Left renal pelvis (tissue), 4 donors: Measurements from ENCODE around the gene GNAS. TPM values are rescaled to one million over a fixed set of nuclear protein-coding genes. Genes with fewer than 3 reads are reported as not detected.
"Not testable (repeated sequence)": the region's sequence is repeated elsewhere in the genome, so short reads cannot be mapped to it uniquely, and the experiment has no call there.

Source experiments
- DNase-seq, 4 donors: peaks; one replicate each; pipeline ENCODE4 v3.0.0-alpha.2; 2013; ENCODE audit warnings: low read depth in 4 of 4, low spot score in 3 of 4
- polyA plus RNA-seq, 4 donors: library from polyadenylated mRNA; unstranded; fragments of 120-200 nt; gene quantifications; one replicate each; pipeline ENCODE4 v1.2.1, GENCODE V29; 2013; ENCODE audit not compliant: insufficient read length in 4 of 4

GNAS gene
- polyA plus RNA-seq, 4 donors = 1,915 to 2,381 (median 2,089) TPM

DNA sequence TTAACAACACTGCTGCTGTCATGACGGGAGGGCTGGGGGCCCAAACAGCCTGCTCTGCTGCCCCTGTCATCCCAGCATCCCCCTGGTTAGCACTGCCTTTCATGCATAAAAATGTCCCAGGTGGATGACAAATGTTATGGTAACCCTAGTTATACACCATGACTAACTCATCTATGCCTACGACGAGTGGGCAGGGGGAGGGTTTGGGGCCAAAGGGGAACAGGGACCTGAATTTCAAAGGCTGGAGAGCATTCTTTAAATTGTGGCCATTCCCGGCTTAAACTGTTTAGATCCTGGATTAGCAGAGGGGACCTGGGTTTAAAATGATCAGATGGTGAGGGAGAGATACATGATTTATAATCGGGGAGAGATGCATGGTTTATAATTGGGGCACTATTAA, 26.2 kb upstream of the GNAS start:
- no peak for DNase-seq

DNA sequence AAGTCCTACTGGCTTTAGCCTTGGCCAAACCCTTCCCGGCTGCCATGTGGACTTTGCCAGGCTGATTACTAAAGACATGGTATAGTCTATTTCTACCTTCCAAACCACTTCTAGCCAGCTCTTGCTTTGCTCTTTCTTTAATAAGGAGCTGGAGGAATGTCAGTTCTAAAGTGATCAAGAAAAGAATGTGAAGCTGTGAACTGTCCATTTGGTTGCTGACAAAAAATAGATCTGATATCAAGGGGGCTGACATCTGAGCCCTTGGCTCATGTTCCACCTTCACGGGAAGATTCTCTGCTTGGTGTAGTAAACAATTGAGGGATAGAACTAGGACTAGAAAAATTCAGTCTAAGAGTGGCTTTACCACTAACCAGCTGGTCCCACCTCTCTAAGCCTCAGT, 24.4 kb upstream of the GNAS start:
- DNase-seq = no peak

DNA sequence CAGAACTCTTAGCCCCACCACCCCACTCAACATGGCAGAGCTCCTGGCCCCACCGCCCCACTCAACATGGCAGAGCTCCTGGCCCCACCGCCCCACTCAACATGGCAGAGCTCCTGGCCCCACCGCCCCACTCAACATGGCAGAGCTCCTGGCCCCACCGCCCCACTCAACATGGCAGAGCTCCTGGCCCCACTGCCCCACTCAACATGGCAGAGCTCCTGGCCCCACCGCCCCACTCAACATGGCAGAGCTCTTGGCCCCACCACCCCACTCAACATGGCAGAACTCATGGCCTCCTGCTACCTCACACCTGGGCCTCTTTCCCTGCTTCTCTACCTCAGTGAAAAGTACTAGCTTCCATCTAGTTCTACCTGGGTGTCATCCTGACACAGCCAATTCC, 23.7 kb upstream of the GNAS start:
- DNase-seq = not testable (repeated sequence)

DNA sequence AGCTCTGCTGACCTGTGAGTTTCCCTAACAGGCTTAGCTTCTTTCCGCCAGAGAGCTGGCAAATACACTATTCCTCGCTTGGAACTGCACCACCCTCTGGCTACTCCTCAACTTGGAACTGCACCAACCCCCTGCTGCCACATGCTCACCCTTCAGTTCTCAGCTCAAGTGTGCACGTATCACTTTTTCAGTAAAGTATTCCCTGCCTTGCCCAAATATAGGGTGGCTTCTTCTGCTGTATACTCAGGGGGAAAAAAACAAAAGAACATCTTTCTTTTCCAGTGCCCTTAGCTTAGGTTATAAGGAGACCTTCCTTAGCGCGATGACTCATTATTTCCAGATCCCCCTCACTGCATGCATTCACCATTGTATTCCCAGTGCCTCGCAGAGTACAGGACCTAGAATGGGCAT, 23.0 kb upstream of the GNAS start:
- no peak for DNase-seq

DNA sequence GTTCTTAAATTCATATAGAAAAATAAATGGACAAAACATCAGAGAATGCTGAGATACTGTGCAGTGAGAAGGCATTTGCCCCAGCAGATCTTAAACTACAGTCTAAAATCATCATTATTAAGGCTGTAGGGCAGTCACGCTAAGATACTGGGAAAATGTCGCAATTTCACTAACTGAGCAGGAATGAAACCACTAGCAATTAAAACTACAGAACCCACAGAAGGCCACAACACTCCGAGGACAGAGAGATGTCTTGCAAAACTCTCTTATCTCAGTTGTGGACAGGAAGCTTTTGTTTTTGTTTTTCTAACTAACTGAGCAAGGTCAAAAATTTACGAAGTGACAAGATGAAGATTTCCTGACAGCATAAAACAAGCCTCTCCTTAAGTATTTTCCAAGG, 20.1 kb upstream of the GNAS start:
- no peak for DNase-seq

DNA sequence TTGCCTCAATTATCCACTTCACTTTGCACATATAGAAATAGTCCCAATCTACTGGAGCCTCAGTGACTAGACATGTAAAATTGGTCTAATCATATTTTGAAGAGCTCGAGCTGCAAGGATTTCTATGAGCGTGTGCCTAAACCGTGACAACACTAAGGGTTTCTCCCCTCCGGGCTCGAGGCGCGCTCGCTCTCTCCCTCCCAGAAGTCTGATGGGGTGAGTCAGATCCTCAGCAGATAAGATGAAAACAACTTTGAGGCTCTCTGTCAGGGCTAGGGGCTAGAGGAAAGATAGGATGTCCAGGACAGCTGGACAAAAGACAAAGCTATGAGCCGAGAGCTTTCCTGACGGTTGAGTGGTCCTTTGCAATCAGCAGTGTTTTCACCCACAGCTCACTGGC, 18.6 kb upstream of the GNAS start:
- no peak for DNase-seq

DNA sequence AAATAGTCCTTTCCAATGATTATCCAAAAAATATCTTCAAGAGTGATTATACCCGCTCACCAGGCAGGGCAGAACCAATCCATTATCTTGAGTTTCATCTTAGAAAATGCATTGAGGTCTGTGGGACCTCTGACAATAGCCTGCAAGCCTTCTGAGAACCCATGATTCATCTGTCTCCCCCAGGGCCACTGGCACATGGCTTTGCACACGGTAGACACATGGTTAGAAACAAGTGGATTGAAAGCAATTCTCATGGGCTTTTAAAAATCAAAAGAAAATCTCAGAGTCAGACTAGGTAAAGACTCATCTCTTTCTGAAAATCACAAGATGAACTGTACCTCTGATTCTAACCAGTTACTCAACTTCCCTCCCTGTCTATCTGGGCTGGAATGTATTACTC, 17.3 kb upstream of the GNAS start:
- DNase-seq = no peak

DNA sequence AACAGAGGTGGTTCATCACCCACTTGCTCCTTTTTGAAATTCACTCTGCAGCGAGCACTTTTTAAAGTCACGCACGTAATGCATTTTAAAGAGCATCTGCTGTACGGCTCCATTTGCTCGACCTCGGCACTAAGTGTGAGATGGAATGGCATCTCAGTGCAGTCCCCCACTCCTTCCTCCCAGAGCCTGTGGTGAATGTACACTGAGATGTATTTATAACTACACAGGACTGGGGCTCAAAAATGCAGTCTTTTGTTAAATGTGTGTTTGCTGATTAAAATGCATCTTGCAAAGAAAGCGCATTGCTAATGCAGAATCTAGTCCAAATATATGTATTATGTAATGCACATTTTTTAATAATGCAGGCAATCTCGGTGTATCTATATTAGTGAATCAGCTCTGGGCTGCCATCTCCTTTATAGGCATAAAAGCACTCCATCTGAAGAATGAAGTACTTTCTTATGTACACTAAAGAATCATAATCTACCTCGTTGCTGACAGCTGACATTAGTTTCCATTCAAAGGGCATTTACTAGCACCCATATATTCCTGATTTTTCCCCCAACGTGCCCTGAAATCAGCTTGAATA, 15.8 kb upstream of the GNAS start:
- DNase-seq = no peak

DNA sequence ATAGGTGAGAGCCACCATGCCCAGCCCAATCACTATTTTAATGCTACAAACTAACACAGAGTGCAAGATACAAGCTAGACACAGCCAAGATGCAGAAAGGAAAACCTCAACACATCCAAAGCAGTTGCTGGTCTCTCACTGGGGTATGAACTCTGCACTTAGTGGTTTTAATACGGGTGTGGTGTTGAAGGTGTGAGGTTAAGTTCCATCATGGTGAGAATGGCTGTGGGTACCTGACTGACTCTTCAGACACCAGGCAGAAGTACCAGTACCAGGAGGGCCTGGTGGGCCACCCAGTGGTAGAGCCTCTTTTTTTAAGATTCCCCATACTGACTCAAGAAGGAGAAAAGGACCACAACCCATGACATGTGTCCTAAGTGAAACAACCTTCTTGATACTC, 14.8 kb upstream of the GNAS start:
- DNase-seq = no peak

DNA sequence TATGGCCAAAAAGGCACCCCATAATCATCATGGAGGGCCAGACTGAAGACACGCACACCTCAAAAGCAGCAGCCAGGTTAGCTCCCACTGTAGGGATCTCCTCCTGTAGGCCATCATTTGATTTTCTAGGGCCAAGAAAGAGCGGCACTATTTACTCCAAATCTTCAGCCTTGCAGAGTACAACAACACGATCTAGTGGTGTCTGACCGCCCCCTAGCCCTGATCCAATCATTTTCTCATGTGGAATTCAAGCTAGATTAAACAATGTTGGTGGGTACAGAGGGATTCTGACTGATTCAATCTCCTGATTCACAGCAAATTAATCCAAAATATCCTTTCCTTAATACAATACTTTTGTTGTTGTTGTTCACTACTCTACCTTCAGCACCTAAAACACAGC, 14.3 kb upstream of the GNAS start:
- no peak for DNase-seq

DNA sequence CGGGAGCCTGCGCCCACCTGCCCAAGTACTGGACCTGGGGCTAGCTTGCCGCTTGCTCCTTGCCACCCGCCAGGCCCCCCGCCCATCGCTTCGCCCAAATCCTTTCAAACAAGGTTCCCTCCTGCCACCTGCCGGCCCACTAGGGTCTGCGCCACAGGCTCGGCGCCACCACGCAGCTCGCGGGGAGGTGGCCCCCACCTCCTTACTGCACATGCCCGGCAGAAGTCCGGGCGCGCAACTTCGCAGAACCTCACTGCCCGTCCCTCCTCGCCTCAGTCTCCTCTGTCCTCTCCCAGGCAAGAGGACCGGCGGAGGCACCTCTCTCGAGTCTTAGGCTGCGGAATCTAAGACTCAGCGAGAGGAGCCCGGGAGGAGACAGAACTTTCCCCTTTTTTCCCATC, 13.0 kb upstream of the GNAS start:
- no peak for DNase-seq

DNA sequence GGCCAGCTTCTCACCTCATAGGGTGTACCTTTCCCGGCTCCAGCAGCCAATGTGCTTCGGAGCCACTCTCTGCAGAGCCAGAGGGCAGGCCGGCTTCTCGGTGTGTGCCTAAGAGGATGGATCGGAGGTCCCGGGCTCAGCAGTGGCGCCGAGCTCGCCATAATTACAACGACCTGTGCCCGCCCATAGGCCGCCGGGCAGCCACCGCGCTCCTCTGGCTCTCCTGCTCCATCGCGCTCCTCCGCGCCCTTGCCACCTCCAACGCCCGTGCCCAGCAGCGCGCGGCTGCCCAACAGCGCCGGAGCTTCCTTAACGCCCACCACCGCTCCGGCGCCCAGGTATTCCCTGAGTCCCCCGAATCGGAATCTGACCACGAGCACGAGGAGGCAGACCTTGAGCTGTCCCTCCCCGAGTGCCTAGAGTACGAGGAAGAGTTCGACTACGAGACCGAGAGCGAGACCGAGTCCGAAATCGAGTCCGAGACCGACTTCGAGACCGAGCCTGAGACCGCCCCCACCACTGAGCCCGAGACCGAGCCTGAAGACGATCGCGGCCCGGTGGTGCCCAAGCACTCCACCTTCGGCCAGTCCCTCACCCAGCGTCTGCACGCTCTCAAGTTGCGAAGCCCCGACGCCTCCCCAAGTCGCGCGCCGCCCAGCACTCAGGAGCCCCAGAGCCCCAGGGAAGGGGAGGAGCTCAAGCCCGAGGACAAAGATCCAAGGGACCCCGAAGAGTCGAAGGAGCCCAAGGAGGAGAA, 12.3 kb upstream of the GNAS start:
- no peak for DNase-seq

DNA sequence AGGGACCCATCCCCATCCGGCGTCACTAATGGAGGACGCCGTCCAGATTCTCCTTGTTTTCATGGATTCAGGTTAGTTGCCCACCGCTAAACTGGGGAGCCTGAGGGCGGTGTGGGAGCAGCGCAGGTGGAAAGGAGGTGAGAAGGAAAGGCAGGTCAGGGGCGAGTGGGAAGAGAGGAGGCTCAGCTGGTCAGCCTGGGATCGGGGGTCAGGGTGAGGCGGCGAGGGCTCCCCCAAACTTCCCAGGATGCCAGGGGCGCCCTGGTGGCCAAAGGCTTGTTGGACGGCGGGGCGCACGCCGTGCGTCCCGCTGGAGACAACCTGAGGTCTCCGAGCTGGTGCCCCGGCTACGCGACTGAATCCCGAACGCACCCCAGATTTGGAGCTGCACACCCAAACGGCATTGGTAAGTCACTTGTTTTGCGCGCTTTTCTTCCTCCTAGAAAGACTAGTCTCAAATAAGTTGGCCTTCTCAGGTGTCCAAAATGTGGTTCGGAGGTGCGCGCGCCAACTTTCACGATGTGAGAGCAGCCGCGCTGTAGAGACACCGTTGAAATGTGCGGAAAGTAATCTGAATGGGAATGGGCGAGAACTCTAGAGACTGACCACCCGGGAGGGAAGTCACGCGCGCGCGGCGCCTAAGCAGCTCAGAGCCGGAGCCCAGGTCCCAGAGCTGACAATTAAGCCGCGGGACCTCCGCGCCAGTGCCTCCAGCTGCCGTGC, 11.5 kb upstream of the GNAS start:
- DNase-seq = no peak

DNA sequence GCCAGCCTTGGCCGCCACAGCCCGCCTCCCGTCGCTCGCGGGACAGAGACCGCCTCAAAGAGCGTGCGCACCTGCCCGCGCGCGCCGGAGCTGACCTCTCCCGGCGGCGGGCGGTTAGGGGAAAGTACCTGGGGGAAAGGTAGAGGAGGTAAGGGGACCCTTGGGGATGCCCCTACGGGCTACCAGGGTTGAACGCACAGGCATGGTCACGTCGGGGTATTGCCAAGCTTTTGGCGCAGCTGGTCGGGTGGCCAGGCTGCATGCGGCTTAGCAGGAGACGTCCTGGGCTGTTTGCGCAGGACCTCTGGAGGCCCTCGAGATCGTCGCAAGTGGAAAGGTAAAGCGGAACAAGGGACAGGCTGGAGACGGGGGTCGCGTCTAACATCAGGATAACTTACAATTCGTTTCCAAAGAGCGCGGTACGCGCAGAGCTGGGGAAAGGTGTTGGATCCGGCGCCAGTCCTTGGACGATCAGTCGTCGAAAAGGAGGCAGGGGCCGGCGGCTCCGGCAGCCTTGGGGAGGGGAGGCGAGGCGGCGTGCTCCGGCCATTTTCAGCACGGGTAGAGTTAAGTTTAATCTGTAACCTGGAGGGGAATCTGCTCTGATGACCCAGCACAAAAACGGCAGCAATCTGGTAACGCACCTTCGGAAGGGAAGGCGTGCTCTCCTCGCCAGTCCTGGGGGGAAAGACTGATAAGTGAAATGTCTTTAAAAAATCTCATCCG, 10.8 kb upstream of the GNAS start:
- DNase-seq = no peak

DNA sequence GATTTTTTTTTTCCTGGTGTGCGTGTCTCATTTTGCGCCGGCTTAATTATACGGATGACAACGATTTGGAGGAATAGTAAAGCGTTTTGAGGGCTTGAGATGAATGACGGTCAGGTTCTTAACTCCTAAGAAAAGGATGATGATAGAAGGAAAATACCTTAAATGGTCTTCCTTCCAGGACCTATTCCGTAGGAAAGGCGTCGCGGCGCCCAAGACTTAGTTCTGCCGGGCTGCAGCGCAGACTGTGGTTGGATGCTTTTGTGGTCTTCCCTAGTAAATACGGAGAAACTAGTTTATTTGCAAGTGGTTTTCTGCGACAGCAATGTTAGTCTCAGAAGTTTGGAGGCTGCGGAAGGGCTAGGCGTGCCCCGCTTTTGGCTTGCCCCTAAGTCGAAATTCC, 10.2 kb upstream of the GNAS start:
- DNase-seq = no peak

DNA sequence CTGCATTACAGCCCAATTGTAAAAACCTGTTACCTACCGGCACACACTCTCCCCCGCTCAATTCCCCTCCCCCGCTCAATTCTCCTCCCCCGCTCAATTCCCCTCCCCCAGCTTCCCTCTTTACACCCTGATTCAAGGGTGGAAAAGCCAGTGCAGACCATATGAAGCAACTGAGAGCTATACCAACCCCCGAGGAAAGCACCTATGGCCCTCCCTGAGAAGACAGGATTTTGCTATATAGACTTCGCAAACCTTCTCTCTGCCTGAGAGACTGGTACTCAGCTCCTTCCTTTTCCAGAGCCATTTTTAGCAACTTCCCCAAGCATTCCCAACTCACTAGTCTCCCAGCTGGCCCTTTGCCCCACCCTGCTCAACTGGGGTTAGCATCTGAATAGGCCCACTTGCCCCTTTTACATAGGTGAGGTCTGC, 9.4 kb upstream of the GNAS start:
- DNase-seq = no peak

DNA sequence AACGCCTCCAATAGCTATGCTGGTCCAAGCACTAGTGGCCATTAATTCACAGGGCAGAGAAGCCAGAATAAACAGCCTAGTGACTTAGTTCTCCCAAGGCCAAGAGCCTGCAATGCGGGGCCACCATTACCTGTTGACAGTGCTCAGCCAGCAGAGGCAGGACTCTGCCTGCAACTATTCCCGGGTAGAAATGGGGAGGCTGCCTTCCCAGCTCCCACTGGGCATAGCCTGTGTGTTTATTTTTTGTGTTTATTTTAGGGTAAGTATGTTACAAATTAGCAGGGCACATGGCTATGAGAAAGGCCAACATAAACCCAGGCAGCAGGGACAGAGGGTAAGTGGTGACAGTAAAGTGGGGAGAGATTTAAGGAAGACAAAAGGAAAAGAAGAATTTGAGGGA, 6.8 kb upstream of the GNAS start:
- DNase-seq = no peak

DNA sequence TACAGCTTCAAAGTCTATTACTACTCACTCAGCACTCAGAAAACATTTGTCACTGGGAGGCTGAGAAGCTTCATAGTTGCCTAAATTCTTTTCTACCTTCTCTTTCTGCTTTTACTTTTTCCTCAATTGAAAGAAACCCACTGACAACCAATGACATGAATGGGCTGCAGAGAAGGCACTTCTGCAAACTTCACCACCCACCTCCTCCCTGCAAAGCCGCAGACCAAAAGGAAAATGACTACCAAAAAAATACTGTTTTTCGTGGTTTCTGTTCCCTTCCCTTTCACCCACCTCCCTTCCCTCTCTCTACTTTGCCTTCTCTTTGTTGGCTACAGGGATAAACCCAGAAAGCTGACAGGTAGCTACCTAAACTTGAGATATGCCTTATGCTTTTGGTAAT, 5.1 kb upstream of the GNAS start:
- DNase-seq = no peak

DNA sequence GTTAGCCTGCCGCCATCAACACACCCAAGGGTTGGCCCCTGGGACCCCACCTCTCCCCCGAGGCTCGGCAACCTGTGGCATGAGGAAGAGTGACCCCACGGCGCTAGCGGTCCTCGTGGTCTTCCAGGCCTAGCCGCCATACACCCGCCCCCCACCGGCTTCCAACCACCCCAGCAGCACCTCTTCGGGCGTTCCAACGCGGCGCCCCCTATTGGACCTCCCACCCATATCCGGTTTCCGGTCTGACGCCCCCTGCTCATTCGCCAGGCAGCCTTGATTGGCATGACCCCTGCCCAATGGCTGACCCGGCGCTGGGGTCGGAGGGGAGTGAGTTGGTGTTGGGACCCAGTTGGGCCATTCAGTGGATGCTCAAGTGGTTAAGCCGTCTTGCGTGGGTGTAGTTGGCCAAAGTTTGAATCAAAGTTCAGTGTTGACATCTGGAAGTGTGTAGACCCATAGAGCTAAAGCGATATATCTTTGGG, 1.8 kb upstream of the GNAS start, which contains the start of gene GNAS-AS1:
Gene GNAS-AS1, minus strand, starts transcription at position 210 of the 482 bp plus-strand sequence.
- DNase-seq = peak in 2 of 4 donors; percentile 64 to 75

DNA sequence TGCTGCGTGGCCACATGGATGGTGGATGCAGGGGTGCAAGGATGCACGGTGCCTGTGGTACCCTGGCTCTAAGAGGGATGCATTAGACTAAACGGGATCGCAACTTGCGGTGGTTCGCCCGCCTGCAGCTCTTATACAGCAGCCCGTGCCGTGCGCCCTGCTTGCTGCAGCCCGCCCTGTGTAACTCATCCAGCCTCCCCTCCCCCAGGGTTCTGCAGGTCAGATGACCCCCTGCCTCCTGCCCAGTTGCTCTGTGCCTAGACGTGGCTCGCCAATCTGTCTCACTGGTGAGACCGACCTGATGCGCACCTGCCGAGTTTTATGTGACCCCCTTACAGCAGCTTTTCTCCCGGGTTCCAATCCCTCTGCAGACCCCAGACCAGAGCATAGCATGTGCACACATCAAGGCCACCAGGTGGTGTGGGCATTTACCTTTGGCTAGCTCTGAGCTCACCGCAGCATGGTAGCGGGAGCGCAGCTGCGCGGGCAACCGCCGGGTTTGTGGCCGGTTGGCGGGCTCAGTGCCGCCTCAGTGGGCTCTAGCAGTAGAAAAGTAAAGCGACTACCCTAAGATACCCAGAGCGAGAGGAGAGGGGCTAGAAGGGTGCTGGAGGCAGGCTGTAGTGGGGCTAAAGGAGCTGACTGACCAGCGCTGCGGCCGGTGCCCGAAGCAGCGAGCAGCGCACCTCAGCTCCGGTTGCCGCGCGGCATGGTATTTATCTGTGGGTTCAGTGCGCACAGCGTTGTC, 1.1 kb upstream of the GNAS start:
- DNase-seq = no peak
